Femur (tissue), 1 donor: Measurements from ENCODE around the gene ADPRM.
A peak's percentile ranks its signal among the peaks of the same experiment; 100 is the strongest.
"Not testable (repeated sequence)": the region's sequence is repeated elsewhere in the genome, so short reads cannot be mapped to it uniquely, and the experiment has no call there.

Source experiments
- DNase-seq: peaks from one replicate; pipeline ENCODE4 v3.0.0-alpha.2; 2017

ADPRM gene

GRCh38 chr17:10702574-10702973 lies 5.2 kb downstream of the ADPRM start:
- DNase-seq = no peak

GRCh38 chr17:10705727-10706126 lies 8.3 kb downstream of the ADPRM start:
- DNase-seq = no peak

GRCh38 chr17:10713318-10713717 lies 15.9 kb downstream of the ADPRM start:
- DNase-seq = no peak

- DNase-seq = no peak
Measured at GRCh38 chr17:10716218-10716617, 18.8 kb downstream of the ADPRM start.

GRCh38 chr17:10718547-10718946 lies 21.2 kb downstream of the ADPRM start:
- DNase-seq = no peak

DNA sequence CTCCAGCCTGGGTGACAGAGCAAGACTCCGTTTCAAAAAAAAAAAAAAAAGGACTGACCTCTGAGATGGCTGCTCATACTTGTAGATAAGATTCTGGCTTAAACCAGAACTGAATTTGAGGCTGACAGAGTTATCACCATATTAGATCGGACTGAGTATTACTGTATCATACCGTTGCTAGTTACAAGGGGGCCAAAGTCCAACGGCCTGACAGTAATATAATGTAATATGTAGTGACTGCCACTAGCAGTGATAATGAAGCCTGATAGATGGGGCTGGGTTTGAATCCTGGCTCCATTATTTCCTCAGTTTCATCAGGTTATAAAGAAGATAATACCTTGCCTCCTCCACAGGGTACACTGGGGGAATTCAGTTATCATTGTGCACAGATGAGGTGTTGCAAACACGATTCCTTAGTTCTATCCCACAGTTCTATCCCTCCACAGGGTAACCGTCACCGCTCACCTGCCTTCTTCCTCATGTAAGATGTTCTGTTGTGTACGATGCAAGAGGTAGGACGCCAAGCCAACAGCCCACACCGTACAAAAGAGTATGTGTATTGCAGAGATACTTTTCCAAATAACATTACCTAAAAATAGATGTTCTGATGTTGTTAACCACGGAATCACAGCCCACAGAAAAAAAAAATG lies 27.3 kb downstream of the ADPRM start:
- no peak for DNase-seq

- DNase-seq = no peak
Measured at GRCh38 chr17:10725262-10725661, 27.9 kb downstream of the ADPRM start.

- no peak for DNase-seq
Measured at GRCh38 chr17:10726196-10726595, 28.8 kb downstream of the ADPRM start.

GRCh38 chr17:10727192-10727591 lies 29.8 kb downstream of the ADPRM start:
- no peak for DNase-seq

DNA sequence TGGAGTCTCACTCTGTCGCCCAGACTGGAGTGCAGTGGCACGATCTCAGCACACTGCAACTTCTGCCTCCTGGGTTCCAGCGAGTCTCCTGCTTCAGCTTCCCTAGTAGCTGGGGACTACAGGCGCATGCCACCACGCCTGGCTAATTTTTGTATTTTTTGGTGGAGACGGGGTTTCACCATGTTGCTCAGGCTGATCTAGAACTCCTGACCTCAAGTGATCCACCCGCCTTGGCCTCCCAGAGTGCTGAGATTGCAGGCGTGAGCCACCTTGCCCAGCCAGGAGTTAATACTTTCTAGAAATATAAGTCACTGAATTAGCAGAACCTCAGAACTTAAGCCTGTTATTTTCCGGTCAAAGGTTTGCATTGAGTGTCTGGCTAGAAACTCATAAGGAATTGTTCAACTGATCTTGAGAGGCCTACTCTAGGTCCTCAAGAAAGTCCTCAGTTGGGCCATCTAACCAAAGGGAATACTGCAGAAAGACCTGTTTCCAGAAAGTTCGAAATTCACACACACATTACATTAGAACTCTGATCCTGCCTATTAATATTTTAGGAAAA lies 31.0 kb downstream of the ADPRM start:
- no peak for DNase-seq

DNA sequence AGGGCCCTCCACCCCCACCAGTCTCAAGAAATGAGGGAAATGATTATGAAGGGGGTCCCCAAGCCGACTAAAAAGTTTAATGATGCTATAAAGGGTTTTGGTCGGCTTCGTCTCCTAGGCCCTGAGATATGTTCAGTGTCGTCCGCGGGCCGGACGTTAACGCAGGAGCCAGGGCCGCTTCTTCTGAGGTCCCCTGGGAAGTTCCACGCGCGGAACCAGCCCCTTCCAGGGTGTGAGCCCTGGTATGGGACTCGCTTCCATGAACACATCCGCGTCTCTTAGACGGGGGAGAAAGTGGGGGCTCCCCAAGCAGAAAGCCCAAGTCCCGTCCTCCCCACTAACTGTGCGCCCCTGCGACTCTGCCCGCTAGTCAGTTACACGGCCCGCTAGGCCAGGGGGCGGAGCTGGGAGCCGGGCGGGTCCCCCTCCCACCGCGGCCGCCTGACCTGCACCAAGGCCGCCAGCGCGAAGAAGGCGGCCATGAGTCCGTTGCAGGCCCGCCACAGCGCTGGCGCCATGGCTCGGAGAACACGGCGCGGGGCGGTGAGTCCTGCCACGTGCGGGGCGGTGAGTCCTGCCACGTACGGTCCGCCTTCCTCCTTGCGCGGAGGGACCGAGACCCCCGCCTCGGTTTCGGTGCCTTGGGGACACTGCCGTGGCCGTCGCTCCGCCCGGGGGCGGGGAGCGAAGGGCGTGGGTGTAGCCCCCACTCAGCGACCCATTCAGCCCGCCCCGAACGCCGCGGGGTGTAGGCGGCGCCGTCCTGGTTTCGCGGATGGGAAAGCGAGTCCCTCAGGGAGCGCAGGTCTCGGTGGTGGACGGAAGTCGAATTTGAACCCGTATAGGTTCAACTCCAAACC lies 32.2 kb downstream of the ADPRM start, which contains the start of gene TMEM220:
Gene TMEM220, minus strand, starts transcription at position 690 of the 860 bp plus-strand sequence. Its CDS starts 172 bp downstream, at position 518.
- peak; percentile 89 for DNase-seq

DNA sequence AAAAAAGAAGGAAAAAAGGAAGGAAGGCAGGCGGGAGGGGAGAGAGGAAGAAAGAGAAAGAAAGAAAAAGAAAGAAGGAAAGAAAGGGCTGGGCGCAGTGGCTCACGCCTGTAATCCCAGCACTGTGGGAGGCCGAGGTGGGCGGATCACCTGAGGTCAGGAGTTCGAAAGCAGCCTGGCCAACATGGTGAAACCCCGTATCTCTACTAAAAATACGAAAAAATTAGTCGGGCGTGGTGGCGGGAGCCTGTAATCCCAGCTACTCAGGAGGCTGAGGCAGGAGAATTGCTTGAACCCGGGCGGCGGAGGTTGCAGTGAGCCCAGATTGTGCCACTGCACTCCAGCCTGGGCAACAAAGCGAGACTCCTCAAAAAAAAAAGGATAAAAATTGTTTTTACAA lies 32.9 kb downstream of the ADPRM start:
- DNase-seq = not testable (repeated sequence)

- no peak for DNase-seq
Measured at GRCh38 chr17:10731408-10731879, 34.0 kb downstream of the ADPRM start.

DNA sequence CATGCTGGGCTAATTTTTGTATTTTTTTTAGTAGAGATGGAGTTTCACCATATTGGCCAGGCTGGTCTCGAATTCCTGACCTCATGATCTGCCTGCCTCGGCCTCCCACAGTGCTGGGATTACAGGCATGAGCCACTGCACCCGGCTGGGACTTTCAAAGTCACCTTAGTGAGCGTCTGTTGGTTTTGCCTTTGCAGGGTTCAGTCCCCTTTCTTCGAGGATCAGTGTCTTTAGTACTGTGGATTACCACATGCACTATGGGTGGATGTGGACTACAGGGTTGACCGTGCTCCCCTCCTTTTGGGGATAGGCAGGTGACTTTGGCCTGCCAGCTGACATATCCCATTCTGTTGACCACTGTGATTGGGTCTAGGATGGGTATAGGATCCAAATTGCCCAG lies 34.7 kb downstream of the ADPRM start:
- not testable (repeated sequence) for DNase-seq

GRCh38 chr17:10733666-10734065 lies 36.3 kb downstream of the ADPRM start:
- no peak for DNase-seq

DNA sequence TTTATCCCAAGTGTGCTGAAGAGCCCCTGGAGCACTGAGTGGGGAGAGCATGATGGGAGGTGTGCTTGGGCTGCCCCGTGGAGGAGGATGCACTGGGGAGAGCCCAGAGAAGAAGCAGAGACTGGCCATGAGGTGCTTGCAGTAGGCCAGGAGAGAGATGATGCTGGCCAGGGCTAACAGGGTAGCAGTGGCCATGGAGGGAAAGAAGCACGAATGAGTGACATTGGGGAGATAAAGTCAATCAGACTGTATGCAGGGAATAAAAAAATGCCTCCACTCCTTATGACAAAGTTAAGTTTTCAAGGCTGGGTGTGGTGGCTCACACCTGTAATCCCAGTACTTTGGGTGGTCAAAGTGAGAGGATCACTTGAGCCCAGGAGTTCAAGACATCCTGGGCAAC lies 37.9 kb downstream of the ADPRM start:
- DNase-seq = no peak

- no peak for DNase-seq
Measured at GRCh38 chr17:10735821-10736220, 38.4 kb downstream of the ADPRM start.

GRCh38 chr17:10737168-10737622 lies 39.8 kb downstream of the ADPRM start:
- DNase-seq = peak; percentile 77

DNA sequence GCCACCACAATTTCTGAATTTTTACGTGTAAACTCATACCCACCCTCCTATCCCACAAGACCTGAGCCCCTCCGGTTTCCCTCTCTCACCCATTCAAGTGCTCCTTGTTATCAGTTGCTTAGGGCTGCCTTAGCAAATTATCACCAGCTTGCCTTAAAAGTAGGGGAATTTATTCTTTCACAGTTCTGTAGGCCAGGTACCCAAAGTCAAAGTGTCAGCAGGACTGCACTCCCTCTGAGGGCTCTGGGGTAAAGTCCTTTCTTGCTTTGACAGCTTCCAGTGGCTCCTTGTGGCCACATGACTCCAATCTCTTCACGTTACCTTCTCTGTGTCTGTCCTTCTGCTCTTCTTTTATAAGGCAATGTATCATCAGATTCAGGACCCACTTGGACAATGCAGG lies 40.3 kb downstream of the ADPRM start:
- no peak for DNase-seq

DNA sequence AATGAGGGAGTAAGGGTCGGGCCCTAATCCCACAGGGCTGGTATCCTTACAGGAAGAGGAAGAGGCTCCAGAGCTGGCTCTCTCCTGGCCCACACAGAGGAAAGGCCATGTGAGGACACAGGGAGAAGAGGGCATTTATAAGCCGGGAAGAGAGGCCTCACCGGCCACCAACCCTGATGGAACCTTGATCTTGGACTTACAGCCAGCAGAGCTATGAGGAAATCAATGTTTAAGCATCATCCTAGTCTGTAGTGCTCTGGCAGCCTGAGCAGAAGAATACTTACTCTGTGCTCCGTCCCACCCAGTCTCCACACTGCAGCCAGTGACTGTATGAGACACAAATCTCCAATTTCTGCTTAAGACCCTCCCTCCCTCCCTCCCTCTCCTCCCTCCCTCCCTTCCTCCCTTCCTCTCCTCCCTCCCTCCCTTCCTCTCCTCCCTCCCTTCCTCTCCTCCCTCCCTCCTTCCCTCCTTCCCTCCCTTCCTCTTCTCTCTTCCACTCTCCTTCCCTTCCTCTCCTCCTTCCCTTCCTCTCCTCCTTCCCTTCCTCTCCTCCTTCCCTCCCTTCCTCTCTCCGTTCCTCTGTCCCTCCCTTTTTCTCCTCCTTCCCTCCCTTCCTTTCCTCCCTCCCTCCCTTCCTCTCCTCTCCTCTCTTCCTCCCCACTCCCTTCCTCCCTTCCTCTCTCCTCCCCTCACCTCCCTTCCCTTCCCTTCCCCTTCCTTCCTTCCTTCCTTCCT lies 41.3 kb downstream of the ADPRM start:
- DNase-seq = peak; percentile 58

DNA sequence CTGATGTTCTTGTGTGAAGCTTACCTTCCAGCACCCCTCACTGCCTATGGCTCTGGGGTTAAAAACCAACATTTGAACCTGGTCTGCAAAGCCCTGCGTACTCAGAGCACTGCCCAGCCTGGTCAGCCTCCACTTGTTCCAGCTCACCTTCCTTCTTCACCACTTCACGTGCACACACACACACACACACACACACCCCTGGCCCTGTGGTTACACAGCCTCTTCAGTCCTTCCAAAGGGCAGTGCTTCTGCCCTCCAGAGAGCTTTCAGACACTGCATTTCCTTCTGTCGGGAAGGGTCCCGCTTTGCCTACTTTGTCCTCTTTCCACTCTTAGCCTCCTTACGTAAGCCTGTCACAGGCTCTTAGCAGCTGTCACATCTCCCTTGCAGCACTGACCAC lies 42.0 kb downstream of the ADPRM start:
- no peak for DNase-seq

- DNase-seq = no peak
Measured at GRCh38 chr17:10741416-10742135, 44.2 kb downstream of the ADPRM start.
